BLaER1 treated with 17β-estradiol and CSF1 and Interleukin-3, amounts not matched to agents 10 nM and 100 nM (cell line): ENCODE data around the gene MAP1LC3A.

Experiments used
- H3K27ac ChIP-seq, 11 experiments: shearing (Covaris generic); formaldehyde crosslinking; 2 replicates each; pipeline ENCODE4 v1.8.1; 2022
- H3K27me3 ChIP-seq, 11 experiments: shearing (Covaris generic); formaldehyde crosslinking; 2 replicates each; pipeline ENCODE4 v1.8.1; 2022
- H3K36me3 ChIP-seq, 11 experiments: shearing (Covaris generic); formaldehyde crosslinking; 2 replicates each; pipeline ENCODE4 v1.8.1; 2022
- H3K4me1 ChIP-seq, 10 experiments: shearing (Covaris generic); formaldehyde crosslinking; 2 replicates each; pipeline ENCODE4 v1.8.1; 2022
- H3K4me2 ChIP-seq, 11 experiments: shearing (Covaris generic); formaldehyde crosslinking; 2 replicates each; pipeline ENCODE4 v1.8.1; 2022
- H3K4me3 ChIP-seq, 10 experiments: shearing (Covaris generic); formaldehyde crosslinking; 2 replicates each; pipeline ENCODE4 v1.8.1; 2022
- H3K9ac ChIP-seq, 11 experiments: shearing (Covaris generic); formaldehyde crosslinking; 2 replicates each; pipeline ENCODE4 v1.8.1; 2022
- H3K9me3 ChIP-seq, 11 experiments: shearing (Covaris generic); formaldehyde crosslinking; replicated peaks in 1 of 11; 2 replicates each; pipeline ENCODE4 v1.8.1; 2022
- H4K20me1 ChIP-seq, 11 experiments: shearing (Covaris generic); formaldehyde crosslinking; 2 replicates each; pipeline ENCODE4 v1.8.1; 2022
- Cebpa-rat ChIP-seq, 11 experiments: shearing (Covaris generic); IDR thresholded peaks; 2 replicates each; pipeline ENCODE4 v1.8.1; 2022

The MAP1LC3A gene

DNA sequence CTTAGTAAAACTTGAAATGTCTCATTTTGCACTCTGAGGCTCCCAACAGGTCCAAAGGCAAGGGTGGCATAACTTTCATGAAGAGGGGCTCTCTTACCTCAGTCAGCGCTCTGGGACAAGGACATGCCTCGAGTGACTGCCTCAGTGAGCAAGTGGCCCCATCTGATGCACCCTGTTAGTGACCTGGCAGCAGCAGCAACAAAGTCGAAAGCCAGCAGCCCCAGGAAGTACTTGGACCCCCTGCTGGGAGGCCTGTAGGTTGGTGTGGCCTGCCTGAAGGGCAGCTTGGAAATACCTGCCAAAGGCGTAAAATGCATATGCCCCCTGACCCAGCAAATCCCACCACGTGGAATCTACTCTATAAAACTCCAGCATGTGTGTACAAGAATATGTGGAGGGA is 13.2 kb downstream of the MAP1LC3A start:
- Histone ChIP-seq H3K4me3 (no peak overlapping the region), H3K27me3 (no peaks in the 10 kb centered on the region), H3K4me1 (peaks cover 9 to 33% (median 15%) of the 10 kb centered on the region in 10 experiments; a peak in 19 of 20 replicates), H4K20me1 (no peaks in the 10 kb centered on the region), H3K27ac (peak overlapping the region in 4 of 11 experiments; percentile 2 to 62 (median 28); a peak in 4 of 22 replicates), H3K9ac (peak overlapping the region in 1 of 11 experiments; percentile 26; a peak in 1 of 22 replicates), H3K9me3 (no peaks in the 10 kb centered on the region), H3K4me2 (peak overlapping the region in 9 of 11 experiments; percentile 14 to 67 (median 47); a peak in 12 of 22 replicates), H3K36me3 (peaks cover 5 to 76% (median 49%) of the 10 kb centered on the region in 11 experiments; a peak in 21 of 22 replicates)
- TF ChIP-seq Cebpa-rat (IDR thresholded peaks at IDR 0.05) = no peak

DNA sequence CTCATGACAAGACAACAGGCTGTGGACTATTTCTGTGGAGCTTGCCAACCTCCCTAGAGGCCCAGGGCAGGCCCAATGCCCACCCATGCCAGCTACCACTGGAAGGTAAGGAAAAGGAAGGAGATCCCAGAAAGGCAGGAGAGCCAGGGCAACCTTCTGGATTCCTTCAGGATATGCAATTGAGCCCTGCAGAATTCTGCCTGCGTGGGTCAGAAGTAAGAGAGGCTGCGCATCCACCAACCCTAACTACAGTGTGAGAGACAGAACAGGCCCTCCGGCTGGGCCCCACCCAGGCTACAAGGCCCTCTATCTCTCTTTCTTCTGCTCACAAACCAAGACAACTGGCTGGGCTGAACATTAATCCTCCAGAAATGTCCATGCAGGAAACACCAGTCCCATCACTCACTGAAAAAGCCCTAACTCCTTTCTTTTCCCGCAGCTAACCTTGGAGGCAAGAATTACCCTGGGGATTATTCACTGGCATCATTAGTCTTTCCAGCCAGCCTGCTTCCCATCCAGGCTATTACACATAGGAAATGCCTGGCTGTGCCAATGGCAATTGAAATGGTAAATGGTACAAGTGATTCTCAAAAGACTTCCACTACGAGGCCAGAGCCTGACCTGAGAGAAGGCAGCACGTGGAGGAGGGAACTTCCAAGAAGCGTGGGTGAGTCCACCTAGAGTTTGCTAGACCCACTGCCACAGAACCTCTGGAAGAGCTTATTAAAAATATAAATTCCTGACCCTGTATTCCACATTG is 15.2 kb downstream of the MAP1LC3A start:
- Histone ChIP-seq H3K27ac (no peak overlapping the region), H3K9ac (no peak overlapping the region), H3K4me3 (no peak overlapping the region), H3K4me1 (peaks cover 18 to 53% (median 31%) of the 10 kb centered on the region in 10 experiments), H3K36me3 (peaks cover 5 to 71% (median 45%) of the 10 kb centered on the region in 11 experiments; a peak in 21 of 22 replicates), H3K9me3 (no peaks in the 10 kb centered on the region), H4K20me1 (no peaks in the 10 kb centered on the region), H3K4me2 (no peak overlapping the region), H3K27me3 (no peaks in the 10 kb centered on the region)
- no peak for TF ChIP-seq Cebpa-rat (IDR thresholded peaks at IDR 0.05)

DNA sequence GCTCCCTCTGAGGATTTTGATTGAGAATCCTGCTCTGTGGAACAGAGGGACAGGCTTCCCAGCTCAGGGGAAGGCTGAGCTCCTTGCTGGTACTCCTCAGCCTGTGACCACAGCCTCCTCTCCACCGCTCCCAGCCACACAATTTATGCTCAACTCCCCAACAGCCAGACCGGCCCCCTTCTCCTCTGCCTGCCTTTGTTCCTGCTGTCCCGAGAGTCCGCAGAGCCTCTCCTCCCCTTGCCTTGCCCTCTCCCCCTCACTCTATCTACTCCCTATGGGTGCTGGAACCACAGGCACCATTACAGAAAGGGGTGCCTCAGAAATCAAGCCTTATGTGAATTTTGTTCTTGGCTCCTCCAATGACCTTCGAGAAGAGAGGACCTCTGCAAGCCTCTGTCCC is 15.9 kb downstream of the MAP1LC3A start:
- no peak for TF ChIP-seq Cebpa-rat (IDR thresholded peaks at IDR 0.05)
- Histone ChIP-seq H3K4me2 (no peak overlapping the region), H3K27ac (no peak overlapping the region), H3K4me1 (peaks cover 18 to 59% (median 37%) of the 10 kb centered on the region in 10 experiments), H4K20me1 (no peaks in the 10 kb centered on the region), H3K9me3 (no peaks in the 10 kb centered on the region), H3K27me3 (no peaks in the 10 kb centered on the region), H3K9ac (no peak overlapping the region), H3K4me3 (no peak overlapping the region), H3K36me3 (peaks cover 5 to 71% (median 48%) of the 10 kb centered on the region in 11 experiments; a peak in 20 of 22 replicates)

DNA sequence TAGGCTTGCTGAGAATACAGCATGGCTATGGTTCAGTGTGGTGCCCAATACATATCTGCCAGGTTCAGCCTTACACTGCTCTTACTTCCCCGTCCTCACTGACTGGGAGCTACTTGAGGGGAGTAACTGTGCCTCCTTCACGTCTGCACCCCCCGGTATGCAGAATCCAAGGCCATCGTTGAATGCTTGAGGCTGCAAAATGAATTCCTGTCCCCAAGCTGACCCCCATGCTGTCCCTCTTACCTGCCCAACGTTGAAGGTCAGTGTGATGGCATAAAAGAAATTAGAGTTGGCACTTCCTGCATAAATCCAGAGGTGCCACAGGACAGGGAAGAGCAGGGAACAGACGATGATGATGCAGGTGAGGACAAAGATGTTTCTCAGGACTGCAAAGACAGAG is 16.3 kb downstream of the MAP1LC3A start:
- Histone ChIP-seq H3K9ac (no peak overlapping the region), H3K27ac (no peak overlapping the region), H3K4me2 (no peak overlapping the region), H3K27me3 (no peaks in the 10 kb centered on the region), H3K4me1 (peaks cover 18 to 59% (median 38%) of the 10 kb centered on the region in 10 experiments), H4K20me1 (no peaks in the 10 kb centered on the region), H3K4me3 (no peak overlapping the region), H3K36me3 (peaks cover 5 to 71% (median 46%) of the 10 kb centered on the region in 11 experiments; a peak in 20 of 22 replicates), H3K9me3 (no peaks in the 10 kb centered on the region)
- TF ChIP-seq Cebpa-rat (IDR thresholded peaks at IDR 0.05) = no peak

DNA sequence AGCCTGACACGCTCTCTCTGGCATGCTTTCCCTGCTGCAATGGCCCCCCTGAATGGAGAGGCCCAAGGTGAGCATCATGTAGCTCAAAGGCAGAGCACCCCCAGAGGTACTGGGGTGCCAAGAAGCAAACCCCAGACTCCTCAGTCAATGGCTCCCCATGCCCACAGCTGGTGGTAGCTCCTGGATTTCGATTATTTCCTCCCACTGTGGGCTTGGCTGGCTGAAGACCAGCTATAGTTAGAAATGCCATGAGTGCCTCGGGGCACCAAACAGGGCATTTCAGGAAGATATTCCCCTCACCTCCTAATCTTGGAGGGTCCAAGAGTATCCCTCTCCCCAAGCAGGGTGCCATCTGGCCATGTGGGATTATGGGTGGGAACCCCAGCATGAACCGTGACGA is 16.8 kb downstream of the MAP1LC3A start:
- Histone ChIP-seq H3K27me3 (no peaks in the 10 kb centered on the region), H3K4me1 (peaks cover 21 to 59% (median 40%) of the 10 kb centered on the region in 10 experiments), H3K4me2 (no peak overlapping the region), H3K9me3 (no peaks in the 10 kb centered on the region), H3K4me3 (no peak overlapping the region), H3K36me3 (peaks cover 5 to 71% (median 46%) of the 10 kb centered on the region in 11 experiments; a peak in 20 of 22 replicates), H3K9ac (no peak overlapping the region), H4K20me1 (no peaks in the 10 kb centered on the region), H3K27ac (no peak overlapping the region; a peak in 1 of 22 replicates)
- no peak for TF ChIP-seq Cebpa-rat (IDR thresholded peaks at IDR 0.05)

DNA sequence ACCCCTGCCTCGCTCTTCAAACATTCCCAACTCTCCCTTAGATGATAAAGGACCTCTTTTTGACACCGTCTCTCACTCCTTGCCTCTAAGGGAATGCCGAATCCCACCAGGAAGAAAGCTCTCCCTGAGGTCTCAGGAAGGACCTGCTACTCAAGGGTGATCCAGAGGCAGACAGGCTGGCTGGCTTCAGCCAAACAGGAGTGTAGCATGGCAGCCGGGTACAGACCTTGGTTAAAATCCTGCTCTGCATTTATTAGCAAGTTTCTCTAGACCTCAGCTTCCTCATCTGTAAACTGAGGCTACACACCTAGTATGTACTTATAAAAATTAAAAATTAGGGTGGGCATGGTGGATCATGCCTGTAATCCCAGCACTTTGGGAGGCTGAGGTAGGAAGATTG is 17.2 kb downstream of the MAP1LC3A start:
- Histone ChIP-seq H3K4me1 (peaks cover 26 to 59% (median 42%) of the 10 kb centered on the region in 10 experiments), H3K9ac (no peak overlapping the region), H3K27me3 (no peaks in the 10 kb centered on the region), H3K4me3 (no peak overlapping the region), H3K27ac (no peak overlapping the region; a peak in 1 of 22 replicates), H4K20me1 (no peaks in the 10 kb centered on the region), H3K9me3 (no peaks in the 10 kb centered on the region), H3K4me2 (no peak overlapping the region), H3K36me3 (peaks cover 5 to 70% (median 50%) of the 10 kb centered on the region in 11 experiments; a peak in 21 of 22 replicates)
- no peak for TF ChIP-seq Cebpa-rat (IDR thresholded peaks at IDR 0.05)

DNA sequence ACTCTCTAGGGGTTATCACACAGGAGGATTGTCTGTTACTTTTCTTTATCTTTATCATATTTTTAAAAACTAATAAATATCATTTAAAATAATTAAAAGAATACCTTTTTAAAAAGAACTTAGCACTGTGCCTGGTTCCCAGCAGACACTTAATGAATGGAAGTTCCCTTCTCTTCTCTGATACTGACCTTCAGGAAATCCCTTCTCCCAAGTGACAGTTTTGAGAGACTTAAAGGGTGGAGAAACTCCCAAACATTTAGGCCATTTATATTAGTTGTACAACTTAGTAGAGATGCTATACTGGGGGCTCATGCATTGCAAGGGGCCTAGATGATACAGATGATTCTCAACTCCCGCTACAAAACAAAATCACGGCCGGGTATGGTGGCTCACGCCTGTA is 18.5 kb downstream of the MAP1LC3A start:
- H3K36me3 ChIP-seq = peaks cover 5 to 73% (median 57%) of the 10 kb centered on the region in 11 experiments; a peak in 21 of 22 replicates
- H3K4me1 ChIP-seq = peaks cover 16 to 59% (median 41%) of the 10 kb centered on the region in 10 experiments; a peak in 19 of 20 replicates

DNA sequence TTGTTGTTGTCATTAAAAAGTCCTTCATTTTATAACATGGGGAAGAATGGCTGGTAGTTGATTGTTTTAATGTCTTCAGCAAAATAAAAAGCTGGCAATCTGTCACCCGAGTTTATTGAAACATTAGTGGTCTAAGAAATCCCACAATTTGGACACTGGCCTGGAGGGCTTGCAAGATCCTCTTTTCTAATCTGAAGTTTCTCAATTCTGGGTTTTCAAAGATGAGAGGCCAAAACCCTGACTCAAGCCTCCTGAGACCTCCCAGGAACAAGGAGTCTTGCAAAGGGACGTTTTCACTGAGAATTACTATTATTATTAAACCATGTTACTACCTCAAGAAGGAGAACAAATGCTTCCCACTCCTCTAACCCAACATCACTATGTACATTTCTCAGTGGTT is 19.5 kb downstream of the MAP1LC3A start:
- peak overlapping the region in 9 of 11 experiments; percentile 2 to 71 (median 57); a peak in 15 of 22 replicates for H3K4me2 ChIP-seq
- H3K27ac ChIP-seq = peak overlapping the region in 9 of 11 experiments; percentile 31 to 74 (median 49); a peak in 13 of 22 replicates
- H3K36me3 ChIP-seq = peaks cover 5 to 73% (median 55%) of the 10 kb centered on the region in 11 experiments; a peak in 21 of 22 replicates
- no peak overlapping the region for H3K4me3 ChIP-seq
- no peaks in the 10 kb centered on the region for H3K27me3 ChIP-seq
- H3K9ac ChIP-seq = peak overlapping the region in 8 of 11 experiments; percentile 12 to 53 (median 36); a peak in 11 of 22 replicates
- no peaks in the 10 kb centered on the region for H3K9me3 ChIP-seq
- H4K20me1 ChIP-seq = no peaks in the 10 kb centered on the region
- peak in 2 of 11 experiments; percentile 37 to 53; a peak in 2 of 22 replicates for TF ChIP-seq Cebpa-rat (IDR thresholded peaks at IDR 0.05)
- peaks cover 16 to 69% (median 42%) of the 10 kb centered on the region in 10 experiments; a peak in 19 of 20 replicates for H3K4me1 ChIP-seq

More for the DNA sequence above, 18.5 kb downstream of the MAP1LC3A start:
- Histone ChIP-seq H3K4me2 (peak overlapping the region in 5 of 11 experiments; percentile 50 to 71 (median 63); a peak in 6 of 22 replicates), H3K9ac (peak overlapping the region in 2 of 11 experiments; percentile 24 to 46; a peak in 1 of 22 replicates), H3K27ac (peak overlapping the region in 7 of 11 experiments; percentile 2 to 74 (median 45); a peak in 9 of 22 replicates), H3K9me3 (no peaks in the 10 kb centered on the region), H3K4me3 (no peak overlapping the region), H4K20me1 (no peaks in the 10 kb centered on the region), H3K27me3 (no peaks in the 10 kb centered on the region)
- no peak for TF ChIP-seq Cebpa-rat (IDR thresholded peaks at IDR 0.05)

DNA sequence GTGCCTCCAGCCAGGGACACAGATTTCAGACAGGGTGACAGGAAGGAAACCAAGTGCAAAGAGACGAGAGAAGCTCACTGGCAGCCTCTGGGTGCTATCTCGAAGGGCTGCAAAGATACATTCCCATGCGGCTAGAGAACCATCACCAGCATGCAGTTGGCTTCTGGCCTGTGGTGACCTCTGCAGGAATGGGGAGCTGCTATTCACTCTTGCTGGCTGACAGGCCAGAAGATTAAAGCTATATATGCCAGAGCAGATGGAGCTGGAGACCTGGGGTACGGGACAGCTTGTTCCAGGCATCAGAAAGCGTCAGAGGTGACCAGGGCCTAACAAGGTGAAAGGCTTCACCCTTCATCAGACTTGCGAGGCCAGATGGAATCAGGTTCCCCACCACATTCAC is 20.0 kb downstream of the MAP1LC3A start:
- Histone ChIP-seq H3K9ac (peak overlapping the region in 8 of 11 experiments; percentile 12 to 53 (median 36); a peak in 12 of 22 replicates), H3K4me2 (peak overlapping the region in 9 of 11 experiments; percentile 2 to 71 (median 57); a peak in 16 of 22 replicates)

More for the DNA sequence above, 20.0 kb downstream of the MAP1LC3A start:
- Histone ChIP-seq H3K9me3 (no peaks in the 10 kb centered on the region), H3K4me1 (peaks cover 16 to 74% (median 43%) of the 10 kb centered on the region in 10 experiments; a peak in 19 of 20 replicates), H3K27me3 (no peaks in the 10 kb centered on the region), H3K27ac (peak overlapping the region in 10 of 11 experiments; percentile 7 to 74 (median 52); a peak in 14 of 22 replicates), H4K20me1 (no peaks in the 10 kb centered on the region), H3K4me3 (no peak overlapping the region; a peak in 1 of 20 replicates), H3K36me3 (peaks cover 5 to 73% (median 56%) of the 10 kb centered on the region in 11 experiments; a peak in 21 of 22 replicates)
- TF ChIP-seq Cebpa-rat (IDR thresholded peaks at IDR 0.05) = no peak
